KMS-11 (cell line): ENCODE measurements around the gene RNF112.
"Not testable (repeated sequence)": the region's sequence is repeated elsewhere in the genome, so short reads cannot be mapped to it uniquely, and the experiment has no call there.

Experiments
- H2AFZ ChIP-seq: fragments of 200-600 bp; sonication (generic); 2 replicates; pipeline ENCODE4 v1.6.1; 2016; ENCODE audit warnings: antibody characterized with exemption, mixed run types, low read depth
- H3K27ac ChIP-seq: fragments of 200-600 bp; sonication (generic); 2 replicates; pipeline ENCODE4 v1.6.1; 2016; ENCODE audit warnings: mild to moderate bottlenecking, mixed run types
- H3K27me3 ChIP-seq: fragments of 200-600 bp; sonication (generic); 2 replicates; pipeline ENCODE4 v1.6.1; 2017; ENCODE audit warnings: mild to moderate bottlenecking, low read depth, mixed run types, moderate library complexity; ENCODE audit not compliant: insufficient read depth
- H3K36me3 ChIP-seq: fragments of 200-600 bp; sonication (generic); 2 replicates; pipeline ENCODE4 v1.6.1; 2017; ENCODE audit warnings: mild to moderate bottlenecking, mixed run types; ENCODE audit not compliant: insufficient read depth
- H3K4me1 ChIP-seq: fragments of 200-600 bp; sonication (generic); 2 replicates; pipeline ENCODE4 v1.6.1; 2016; ENCODE audit warnings: mild to moderate bottlenecking, low read depth, mixed run types; ENCODE audit not compliant: poor library complexity, severe bottlenecking
- H3K4me2 ChIP-seq: fragments of 200-600 bp; sonication (generic); 2 replicates; pipeline ENCODE4 v1.7.0; 2016; ENCODE audit warnings: mild to moderate bottlenecking, mixed run types
- H3K4me3 ChIP-seq: fragments of 200-600 bp; sonication (generic); IDR thresholded peaks from 2 replicates; pipeline ENCODE4 v1.6.1; 2017; ENCODE audit warnings: low read depth, low read length, mixed read lengths; ENCODE audit not compliant: insufficient read depth
- H3K79me2 ChIP-seq: fragments of 200-600 bp; sonication (generic); 2 replicates; pipeline ENCODE4 v1.6.1; 2016; ENCODE audit warnings: low read depth, mixed run types; ENCODE audit not compliant: insufficient read depth
- H3K9ac ChIP-seq: fragments of 200-600 bp; sonication (generic); 2 replicates; pipeline ENCODE4 v1.6.1; 2016; ENCODE audit warnings: mild to moderate bottlenecking, mixed run types
- H4K20me1 ChIP-seq: fragments of 200-600 bp; sonication (generic); 2 replicates; pipeline ENCODE4 v1.6.1; 2016; ENCODE audit warnings: mild to moderate bottlenecking, mixed run types; ENCODE audit not compliant: insufficient read depth
- TF ChIP-seq, protein P1 (sequence below): fragments of 200-600 bp; sonication (generic); conservative IDR thresholded peaks from 2 replicates; pipeline ENCODE4 v1.6.1; 2017; ENCODE audit warnings: low read depth, mild to moderate bottlenecking, antibody characterized with exemption, low read length, moderate library complexity, mixed read lengths

The RNF112 gene

DNA sequence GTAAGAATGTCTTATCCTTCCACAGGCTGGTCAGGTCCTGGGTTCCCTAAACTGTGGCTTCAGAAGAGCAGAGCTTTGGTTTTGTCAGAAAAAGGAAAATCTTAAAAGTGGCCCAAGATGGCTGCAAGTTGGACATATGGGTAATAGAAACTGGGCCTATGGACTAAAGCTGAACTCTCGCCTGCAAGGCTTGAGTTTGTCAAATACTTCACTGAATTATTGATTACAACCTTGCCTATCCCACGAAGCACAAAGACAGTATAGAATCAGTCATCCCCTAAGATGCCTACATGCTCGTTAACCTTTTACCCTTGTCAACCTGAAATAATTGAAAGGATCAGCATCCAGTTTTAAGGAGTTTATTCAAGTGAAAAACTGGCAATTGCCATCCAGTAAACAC is 20.7 kb downstream of the RNF112 start:
- H4K20me1 ChIP-seq, result no peaks in the 10 kb centered on the region
- H3K36me3 ChIP-seq, result no peaks in the 10 kb centered on the region
- H3K9ac ChIP-seq, result no peak overlapping the region
- H3K27me3 ChIP-seq, result no peaks in the 10 kb centered on the region
- H3K4me2 ChIP-seq, result no peak overlapping the region
- no peak overlapping the region for H2AFZ ChIP-seq
- TF ChIP-seq, protein P1, sequence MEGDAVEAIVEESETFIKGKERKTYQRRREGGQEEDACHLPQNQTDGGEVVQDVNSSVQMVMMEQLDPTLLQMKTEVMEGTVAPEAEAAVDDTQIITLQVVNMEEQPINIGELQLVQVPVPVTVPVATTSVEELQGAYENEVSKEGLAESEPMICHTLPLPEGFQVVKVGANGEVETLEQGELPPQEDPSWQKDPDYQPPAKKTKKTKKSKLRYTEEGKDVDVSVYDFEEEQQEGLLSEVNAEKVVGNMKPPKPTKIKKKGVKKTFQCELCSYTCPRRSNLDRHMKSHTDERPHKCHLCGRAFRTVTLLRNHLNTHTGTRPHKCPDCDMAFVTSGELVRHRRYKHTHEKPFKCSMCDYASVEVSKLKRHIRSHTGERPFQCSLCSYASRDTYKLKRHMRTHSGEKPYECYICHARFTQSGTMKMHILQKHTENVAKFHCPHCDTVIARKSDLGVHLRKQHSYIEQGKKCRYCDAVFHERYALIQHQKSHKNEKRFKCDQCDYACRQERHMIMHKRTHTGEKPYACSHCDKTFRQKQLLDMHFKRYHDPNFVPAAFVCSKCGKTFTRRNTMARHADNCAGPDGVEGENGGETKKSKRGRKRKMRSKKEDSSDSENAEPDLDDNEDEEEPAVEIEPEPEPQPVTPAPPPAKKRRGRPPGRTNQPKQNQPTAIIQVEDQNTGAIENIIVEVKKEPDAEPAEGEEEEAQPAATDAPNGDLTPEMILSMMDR, result no peak
- H3K79me2 ChIP-seq, result no peaks in the 10 kb centered on the region
- H3K4me1 ChIP-seq, result no peaks in the 10 kb centered on the region
- H3K27ac ChIP-seq, result no peak overlapping the region
- no peak overlapping the region for H3K4me3 ChIP-seq

DNA sequence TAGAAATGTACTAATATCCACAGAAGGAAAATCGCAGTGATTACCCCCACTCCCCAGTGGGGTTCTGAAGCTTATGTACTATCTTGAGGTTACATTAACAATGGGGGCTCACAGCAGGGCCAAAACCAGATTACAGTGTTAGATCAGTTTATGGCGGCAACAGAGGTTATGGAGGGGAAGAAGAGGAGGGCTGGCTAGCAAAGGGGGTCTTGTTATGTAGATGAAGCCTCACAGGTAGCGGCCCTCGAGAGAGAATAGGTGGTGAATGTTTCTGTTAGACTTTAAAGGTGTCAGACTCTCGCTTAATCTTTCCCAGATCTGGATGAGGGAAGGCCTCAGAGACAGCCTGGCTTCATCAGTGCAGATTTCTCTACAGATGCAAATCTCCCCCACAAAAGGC is 22.2 kb downstream of the RNF112 start:
- H3K4me2 ChIP-seq, result no peak overlapping the region
- H3K4me3 ChIP-seq, result no peak overlapping the region
- no peaks in the 10 kb centered on the region for H3K36me3 ChIP-seq
- TF ChIP-seq, protein P1, result no peak
- H4K20me1 ChIP-seq, result no peaks in the 10 kb centered on the region
- H2AFZ ChIP-seq, result no peak overlapping the region
- no peak overlapping the region for H3K9ac ChIP-seq
- no peaks in the 10 kb centered on the region for H3K4me1 ChIP-seq
- H3K27me3 ChIP-seq, result no peaks in the 10 kb centered on the region
- H3K27ac ChIP-seq, result no peak overlapping the region
- no peaks in the 10 kb centered on the region for H3K79me2 ChIP-seq

DNA sequence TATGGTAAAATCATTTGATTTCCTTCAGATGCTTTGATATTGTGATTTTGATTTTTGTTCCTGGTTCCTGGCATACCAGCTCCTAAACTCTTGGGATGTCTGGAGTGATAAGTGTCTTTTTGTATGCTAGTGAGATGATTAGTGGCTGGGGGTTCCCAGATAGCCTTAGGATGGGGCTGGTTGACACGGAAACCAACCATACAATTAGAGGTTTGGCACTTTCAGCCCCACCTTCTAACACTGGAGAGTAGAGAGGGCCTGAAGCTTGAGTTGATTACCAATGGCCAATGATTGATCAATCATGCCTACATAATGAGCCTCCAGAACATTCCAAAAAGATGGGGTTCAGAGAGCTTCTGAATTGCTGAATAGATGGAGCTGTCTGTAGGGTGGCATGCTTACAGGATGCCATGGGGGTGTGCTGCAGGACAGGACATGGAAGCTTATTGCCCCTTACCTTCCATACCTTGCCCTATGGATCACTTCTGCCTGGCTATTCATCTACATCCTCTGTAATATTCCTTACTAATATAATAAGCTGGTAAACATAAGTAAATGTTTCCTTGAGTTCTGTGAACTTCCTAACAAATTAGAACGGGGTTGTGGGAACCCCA is 22.8 kb downstream of the RNF112 start:
- Histone ChIP-seq H3K27me3 (no peaks in the 10 kb centered on the region), H2AFZ (no peak overlapping the region), H3K79me2 (no peaks in the 10 kb centered on the region), H3K27ac (no peak overlapping the region), H4K20me1 (no peaks in the 10 kb centered on the region), H3K9ac (no peak overlapping the region), H3K36me3 (no peaks in the 10 kb centered on the region), H3K4me3 (no peak overlapping the region), H3K4me2 (no peak overlapping the region), H3K4me1 (no peaks in the 10 kb centered on the region)
- TF ChIP-seq, protein P1, result no peak

DNA sequence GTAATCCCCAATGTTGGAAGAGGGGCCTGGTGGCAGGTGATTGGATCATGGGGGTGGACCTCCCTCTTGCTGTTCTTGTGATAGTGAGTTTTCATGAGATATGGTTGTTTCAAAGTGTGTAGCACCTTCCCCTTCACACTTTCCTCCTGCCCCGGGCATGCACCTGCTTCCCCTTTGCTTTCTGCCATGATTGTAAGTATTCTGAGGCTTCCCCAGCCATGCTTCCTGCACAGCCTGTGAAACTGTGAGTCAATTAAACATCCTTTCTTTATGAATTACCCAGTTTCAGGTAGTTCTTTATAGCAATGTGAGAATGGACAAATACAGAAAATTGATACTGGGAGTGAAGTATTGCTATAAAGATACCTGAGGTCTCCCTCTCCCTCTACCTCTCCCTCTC is 29.4 kb downstream of the RNF112 start:
- no peak overlapping the region for H3K27ac ChIP-seq
- no peaks in the 10 kb centered on the region for H3K4me1 ChIP-seq
- H3K36me3 ChIP-seq, result no peaks in the 10 kb centered on the region
- no peaks in the 10 kb centered on the region for H3K79me2 ChIP-seq
- H3K27me3 ChIP-seq, result no peaks in the 10 kb centered on the region
- TF ChIP-seq, protein P1, result no peak
- no peaks in the 10 kb centered on the region for H4K20me1 ChIP-seq
- H3K4me2 ChIP-seq, result no peak overlapping the region
- no peak overlapping the region for H3K4me3 ChIP-seq
- no peak overlapping the region for H3K9ac ChIP-seq
- H2AFZ ChIP-seq, result no peak overlapping the region

DNA sequence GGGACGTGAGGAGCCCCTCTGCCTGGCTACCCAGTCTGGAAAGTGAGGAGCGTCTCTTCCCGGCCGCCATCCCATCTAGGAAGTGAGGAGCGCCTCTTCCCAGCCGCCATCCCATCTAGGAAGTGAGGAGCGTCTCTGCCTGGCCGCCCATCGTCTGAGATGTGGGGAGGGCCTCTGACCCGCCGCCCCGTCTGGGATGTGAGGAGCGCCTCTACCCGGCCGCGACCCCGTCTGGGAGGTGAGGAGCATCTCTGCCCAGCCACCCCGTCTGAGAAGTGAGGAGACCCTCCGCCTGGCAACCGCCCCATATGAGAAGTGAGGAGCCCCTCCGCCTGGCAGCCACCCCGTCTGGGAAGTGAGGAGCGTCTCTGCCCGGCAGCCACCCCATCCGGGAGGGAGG is 30.3 kb downstream of the RNF112 start:
- H2AFZ ChIP-seq, H3K27me3 ChIP-seq, H3K4me1 ChIP-seq, H3K4me2 ChIP-seq, H4K20me1 ChIP-seq, H3K4me3 ChIP-seq, H3K27ac ChIP-seq, H3K9ac ChIP-seq, H3K79me2 ChIP-seq, H3K36me3 ChIP-seq: not testable (repeated sequence)
